HEK293 (cell line): ENCODE data around the gene PSD4.

ENCODE experiments used
- CTCF ChIA-PET: fragments of 350-600 bp; formaldehyde crosslinking; extraction: SDS; loops from one replicate; lab custom pipeline; 2021; ENCODE audit warnings: antibody characterized with exemption; lab: Yijun Ruan, JAX
- POLR2A ChIA-PET: fragments of 300-600 bp; formaldehyde crosslinking; extraction: SDS; loops from one replicate; lab custom pipeline; 2020; ENCODE audit warnings: antibody characterized with exemption, inconsistent platforms; lab: Yijun Ruan, JAX
- H3K27ac ChIP-seq: fragments of 200-500 bp; sonication (Bioruptor generic); 2 replicates; pipeline ENCODE4 v1.5.1; 2014; ENCODE audit warnings: low read depth, low read length, control low read depth, inconsistent platforms; ENCODE audit errors: extremely low read depth
- H3K36me3 ChIP-seq, 2 experiments: fragments of 200-500 bp in 1 of 2; sonication (Bioruptor generic) in 1 of 2; 1 replicate in 1 of 2; 2 replicates in 1 of 2; pipeline ENCODE4 v1.5.1; 2014 to 2017; ENCODE audit warnings: inconsistent platforms in 2 of 2, low read length in 2 of 2; ENCODE audit not compliant: control insufficient read depth in 2 of 2, insufficient read depth in 1 of 2
- H3K4me1 ChIP-seq: fragments of 200-500 bp; sonication (Bioruptor generic); 2 replicates; pipeline ENCODE4 v1.5.1; 2014; ENCODE audit warnings: mild to moderate bottlenecking, low read length, inconsistent platforms; ENCODE audit not compliant: control insufficient read depth, insufficient read depth
- H3K4me3 ChIP-seq: 2 replicates; pipeline ENCODE4 v1.5.1; 2011; ENCODE audit warnings: low read depth, mild to moderate bottlenecking, control low read depth, low read length, moderate library complexity
- H3K9me3 ChIP-seq: fragments of 200-500 bp; sonication (Bioruptor generic); 2 replicates; pipeline ENCODE4 v1.5.1; 2014; ENCODE audit warnings: low read depth, low read length, inconsistent platforms; ENCODE audit not compliant: control insufficient read depth, insufficient read depth
- GLI4 ChIP-seq: fragments of 450-650 bp; formaldehyde crosslinking; IDR thresholded peaks from 2 replicates; pipeline ENCODE4 v1.5.1; 2016; ENCODE audit warnings: missing biosample characterization, missing genetic modification characterization
- IKZF3 ChIP-seq: fragments of 450-650 bp; IDR thresholded peaks from 2 replicates; pipeline ENCODE4 v1.5.0; 2018; ENCODE audit warnings: missing biosample characterization, mild to moderate bottlenecking, missing genetic modification characterization, moderate library complexity
- KLF1 ChIP-seq: fragments of 450-650 bp; formaldehyde crosslinking; IDR thresholded peaks from 2 replicates; pipeline ENCODE4 v1.5.1; 2016; ENCODE audit warnings: missing biosample characterization, missing genetic modification characterization
- KLF10 ChIP-seq: fragments of 450-650 bp; IDR thresholded peaks from 2 replicates; pipeline ENCODE4 v1.5.1; 2018; ENCODE audit warnings: missing biosample characterization, mild to moderate bottlenecking, missing genetic modification characterization
- OVOL3 ChIP-seq: fragments of 450-650 bp; formaldehyde crosslinking; IDR thresholded peaks from 2 replicates; pipeline ENCODE4 v1.5.1; 2016; ENCODE audit warnings: missing biosample characterization, missing genetic modification characterization
- SP3 ChIP-seq: fragments of 450-650 bp; formaldehyde crosslinking; IDR thresholded peaks from 2 replicates; pipeline ENCODE4 v1.5.1; 2016; ENCODE audit warnings: missing biosample characterization, missing genetic modification characterization
- ZBTB7A ChIP-seq: fragments of 450-650 bp; formaldehyde crosslinking; IDR thresholded peaks from 2 replicates; pipeline ENCODE4 v1.5.1; 2016; ENCODE audit warnings: low read depth, missing biosample characterization, missing genetic modification characterization
- ZFHX2 ChIP-seq: fragments of 450-650 bp; formaldehyde crosslinking; conservative IDR thresholded peaks from 2 replicates; pipeline ENCODE4 v1.5.1; 2016; ENCODE audit warnings: missing biosample characterization, missing genetic modification characterization
- ZNF140 ChIP-seq: fragments of 450-650 bp; formaldehyde crosslinking; IDR thresholded peaks from 2 replicates; pipeline ENCODE4 v1.5.1; 2016; ENCODE audit warnings: missing biosample characterization, missing genetic modification characterization
- ZNF169 ChIP-seq: fragments of 450-650 bp; formaldehyde crosslinking; IDR thresholded peaks from 2 replicates; pipeline ENCODE4 v1.5.1; 2016; ENCODE audit warnings: missing biosample characterization, missing genetic modification characterization
- ZNF214 ChIP-seq: fragments of 450-650 bp; formaldehyde crosslinking; IDR thresholded peaks from 2 replicates; pipeline ENCODE4 v1.5.1; 2017; ENCODE audit warnings: missing biosample characterization, mild to moderate bottlenecking, missing genetic modification characterization, borderline replicate concordance
- ZNF23 ChIP-seq: fragments of 450-650 bp; formaldehyde crosslinking; IDR thresholded peaks from 2 replicates; pipeline ENCODE4 v1.5.1; 2016; ENCODE audit warnings: missing biosample characterization, missing genetic modification characterization, borderline replicate concordance
- ZNF24 ChIP-seq: fragments of 450-650 bp; formaldehyde crosslinking; IDR thresholded peaks from 2 replicates; pipeline ENCODE4 v1.5.1; 2016; ENCODE audit warnings: missing biosample characterization, missing genetic modification characterization
- ZNF274 ChIP-seq, 2 experiments: fragments of 200-500 bp in 1 of 2; fragments of 450-650 bp in 1 of 2; sonication (Bioruptor generic) in 1 of 2; formaldehyde crosslinking in 1 of 2; IDR thresholded peaks; 2 replicates each; pipeline versions ENCODE4 v1.5.1 to v1.6.1; 2014 to 2016; ENCODE audit warnings: borderline replicate concordance in 1 of 2, inconsistent platforms in 1 of 2, low read length in 1 of 2, missing biosample characterization in 1 of 2, missing genetic modification characterization in 1 of 2
- ZNF391 ChIP-seq: fragments of 450-650 bp; formaldehyde crosslinking; IDR thresholded peaks from 2 replicates; pipeline ENCODE4 v1.5.1; 2016; ENCODE audit warnings: low read depth, missing biosample characterization, missing genetic modification characterization, borderline replicate concordance
- ZNF394 ChIP-seq: fragments of 450-650 bp; formaldehyde crosslinking; IDR thresholded peaks from 2 replicates; pipeline ENCODE4 v1.5.1; 2016; ENCODE audit warnings: missing biosample characterization, missing genetic modification characterization, mild to moderate bottlenecking, moderate library complexity, borderline replicate concordance
- ZNF423 ChIP-seq: fragments of 450-650 bp; formaldehyde crosslinking; IDR thresholded peaks from 2 replicates; pipeline ENCODE4 v1.5.1; 2016; ENCODE audit warnings: missing biosample characterization, missing genetic modification characterization
- ZNF623 ChIP-seq: fragments of 450-650 bp; formaldehyde crosslinking; IDR thresholded peaks from 2 replicates; pipeline ENCODE4 v1.5.1; 2016; ENCODE audit warnings: missing biosample characterization, missing genetic modification characterization
- ZNF747 ChIP-seq: fragments of 450-650 bp; formaldehyde crosslinking; IDR thresholded peaks from 2 replicates; pipeline ENCODE4 v1.5.1; 2016; ENCODE audit warnings: missing biosample characterization, missing genetic modification characterization
- ZNF768 ChIP-seq: fragments of 450-650 bp; formaldehyde crosslinking; IDR thresholded peaks from 2 replicates; pipeline ENCODE4 v1.5.1; 2018; ENCODE audit warnings: missing biosample characterization, mild to moderate bottlenecking, missing genetic modification characterization
- ZNF776 ChIP-seq: fragments of 450-650 bp; formaldehyde crosslinking; IDR thresholded peaks from 2 replicates; pipeline ENCODE4 v1.5.0; 2017; ENCODE audit warnings: missing biosample characterization, missing genetic modification characterization, borderline replicate concordance
- ZNF791 ChIP-seq: fragments of 450-650 bp; formaldehyde crosslinking; IDR thresholded peaks from 2 replicates; pipeline ENCODE4 v1.5.1; 2016; ENCODE audit warnings: missing biosample characterization, missing genetic modification characterization
- ZNF837 ChIP-seq: fragments of 450-650 bp; formaldehyde crosslinking; IDR thresholded peaks from 2 replicates; pipeline ENCODE4 v1.5.1; 2016; ENCODE audit warnings: missing biosample characterization, missing genetic modification characterization
- TF ChIP-seq, protein P1 (sequence below): fragments of 450-650 bp; formaldehyde crosslinking; IDR thresholded peaks from 2 replicates; pipeline ENCODE4 v1.5.1; 2016; ENCODE audit warnings: missing biosample characterization, missing genetic modification characterization
- TF ChIP-seq, protein P2 (sequence below): fragments of 450-650 bp; formaldehyde crosslinking; IDR thresholded peaks from 2 replicates; pipeline ENCODE4 v1.5.1; 2016; ENCODE audit warnings: missing biosample characterization, missing genetic modification characterization
- TF ChIP-seq, protein P3 (sequence below): fragments of 450-650 bp; formaldehyde crosslinking; IDR thresholded peaks from 2 replicates; pipeline ENCODE4 v1.5.1; 2017; ENCODE audit warnings: missing biosample characterization, missing genetic modification characterization
- TF ChIP-seq, protein P4 (sequence below): fragments of 450-650 bp; formaldehyde crosslinking; IDR thresholded peaks from 2 replicates; pipeline ENCODE4 v1.5.1; 2016; ENCODE audit warnings: missing biosample characterization, missing genetic modification characterization
- TF ChIP-seq, protein P5 (sequence below): fragments of 450-650 bp; formaldehyde crosslinking; IDR thresholded peaks from 2 replicates; pipeline ENCODE4 v1.5.1; 2016; ENCODE audit warnings: missing biosample characterization, missing genetic modification characterization

Gene PSD4

DNA sequence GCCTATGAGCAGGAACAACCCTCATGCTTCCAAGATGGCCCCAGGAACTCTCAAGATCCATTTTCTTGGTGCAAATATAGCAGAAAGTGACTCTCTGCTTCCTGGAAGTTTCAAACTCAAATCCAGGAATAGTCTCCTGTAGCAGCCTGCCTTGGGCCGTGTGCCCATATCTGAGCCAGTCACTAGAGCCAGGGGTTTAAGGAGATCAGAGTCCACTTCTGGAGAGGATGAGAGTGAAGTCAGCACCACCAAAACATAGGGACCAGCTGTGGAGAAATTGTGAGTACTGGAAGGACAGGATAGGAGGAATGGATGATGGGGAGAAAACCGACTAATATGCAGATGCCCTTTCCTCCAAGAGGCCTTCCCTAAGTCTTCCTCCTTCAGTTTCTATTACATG lies 33.2 kb downstream of the PSD4 start:
- H3K27ac ChIP-seq = no peak overlapping the region
- CTCF ChIA-PET = interaction anchor here (0.6 to 7.8 kb wide), 5 partner anchors 8 to 245 kb away, joined by 3 to 72 read pairs (median 3); no protein-coding TSS in a partner anchor
- no peaks in the 10 kb centered on the region for H3K36me3 ChIP-seq
- POLR2A ChIA-PET = no interaction called here
- no peak overlapping the region for H3K4me3 ChIP-seq
- no peak for TF ChIP-seq OVOL3 (tag by site-specific recombination)
- no peak for TF ChIP-seq ZNF747 (tag by site-specific recombination)
- TF ChIP-seq ZNF837 = no peak
- TF ChIP-seq ZNF214 (tag by site-specific recombination) = no peak
- TF ChIP-seq GLI4 (tag by site-specific recombination) = no peak
- TF ChIP-seq, protein P1, sequence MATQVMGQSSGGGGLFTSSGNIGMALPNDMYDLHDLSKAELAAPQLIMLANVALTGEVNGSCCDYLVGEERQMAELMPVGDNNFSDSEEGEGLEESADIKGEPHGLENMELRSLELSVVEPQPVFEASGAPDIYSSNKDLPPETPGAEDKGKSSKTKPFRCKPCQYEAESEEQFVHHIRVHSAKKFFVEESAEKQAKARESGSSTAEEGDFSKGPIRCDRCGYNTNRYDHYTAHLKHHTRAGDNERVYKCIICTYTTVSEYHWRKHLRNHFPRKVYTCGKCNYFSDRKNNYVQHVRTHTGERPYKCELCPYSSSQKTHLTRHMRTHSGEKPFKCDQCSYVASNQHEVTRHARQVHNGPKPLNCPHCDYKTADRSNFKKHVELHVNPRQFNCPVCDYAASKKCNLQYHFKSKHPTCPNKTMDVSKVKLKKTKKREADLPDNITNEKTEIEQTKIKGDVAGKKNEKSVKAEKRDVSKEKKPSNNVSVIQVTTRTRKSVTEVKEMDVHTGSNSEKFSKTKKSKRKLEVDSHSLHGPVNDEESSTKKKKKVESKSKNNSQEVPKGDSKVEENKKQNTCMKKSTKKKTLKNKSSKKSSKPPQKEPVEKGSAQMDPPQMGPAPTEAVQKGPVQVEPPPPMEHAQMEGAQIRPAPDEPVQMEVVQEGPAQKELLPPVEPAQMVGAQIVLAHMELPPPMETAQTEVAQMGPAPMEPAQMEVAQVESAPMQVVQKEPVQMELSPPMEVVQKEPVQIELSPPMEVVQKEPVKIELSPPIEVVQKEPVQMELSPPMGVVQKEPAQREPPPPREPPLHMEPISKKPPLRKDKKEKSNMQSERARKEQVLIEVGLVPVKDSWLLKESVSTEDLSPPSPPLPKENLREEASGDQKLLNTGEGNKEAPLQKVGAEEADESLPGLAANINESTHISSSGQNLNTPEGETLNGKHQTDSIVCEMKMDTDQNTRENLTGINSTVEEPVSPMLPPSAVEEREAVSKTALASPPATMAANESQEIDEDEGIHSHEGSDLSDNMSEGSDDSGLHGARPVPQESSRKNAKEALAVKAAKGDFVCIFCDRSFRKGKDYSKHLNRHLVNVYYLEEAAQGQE = no peak
- TF ChIP-seq ZNF423 (tag by site-specific recombination) = no peak
- TF ChIP-seq, protein P2, sequence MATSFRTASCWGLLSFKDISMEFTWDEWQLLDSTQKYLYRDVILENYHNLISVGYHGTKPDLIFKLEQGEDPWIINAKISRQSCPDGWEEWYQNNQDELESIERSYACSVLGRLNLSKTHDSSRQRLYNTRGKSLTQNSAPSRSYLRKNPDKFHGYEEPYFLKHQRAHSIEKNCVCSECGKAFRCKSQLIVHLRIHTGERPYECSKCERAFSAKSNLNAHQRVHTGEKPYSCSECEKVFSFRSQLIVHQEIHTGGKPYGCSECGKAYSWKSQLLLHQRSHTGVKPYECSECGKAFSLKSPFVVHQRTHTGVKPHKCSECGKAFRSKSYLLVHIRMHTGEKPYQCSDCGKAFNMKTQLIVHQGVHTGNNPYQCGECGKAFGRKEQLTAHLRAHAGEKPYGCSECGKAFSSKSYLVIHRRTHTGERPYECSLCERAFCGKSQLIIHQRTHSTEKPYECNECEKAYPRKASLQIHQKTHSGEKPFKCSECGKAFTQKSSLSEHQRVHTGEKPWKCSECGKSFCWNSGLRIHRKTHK = no peak
- TF ChIP-seq ZNF274 (IDR thresholded peaks at IDR 0.05; ENCODE audit: low read length) = no peak
- no peak for TF ChIP-seq ZNF274 (tag by site-specific recombination; IDR thresholded peaks at IDR 0.05; ENCODE audit: borderline replicate concordance)
- TF ChIP-seq ZBTB7A (tag by site-specific recombination) = no peak
- TF ChIP-seq, protein P3, sequence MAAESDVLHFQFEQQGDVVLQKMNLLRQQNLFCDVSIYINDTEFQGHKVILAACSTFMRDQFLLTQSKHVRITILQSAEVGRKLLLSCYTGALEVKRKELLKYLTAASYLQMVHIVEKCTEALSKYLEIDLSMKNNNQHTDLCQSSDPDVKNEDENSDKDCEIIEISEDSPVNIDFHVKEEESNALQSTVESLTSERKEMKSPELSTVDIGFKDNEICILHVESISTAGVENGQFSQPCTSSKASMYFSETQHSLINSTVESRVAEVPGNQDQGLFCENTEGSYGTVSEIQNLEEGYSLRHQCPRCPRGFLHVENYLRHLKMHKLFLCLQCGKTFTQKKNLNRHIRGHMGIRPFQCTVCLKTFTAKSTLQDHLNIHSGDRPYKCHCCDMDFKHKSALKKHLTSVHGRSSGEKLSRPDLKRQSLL (tag by site-specific recombination) = no peak
- peaks cover 11% of the 10 kb centered on the region for H3K4me1 ChIP-seq
- H3K9me3 ChIP-seq = no peaks in the 10 kb centered on the region

DNA sequence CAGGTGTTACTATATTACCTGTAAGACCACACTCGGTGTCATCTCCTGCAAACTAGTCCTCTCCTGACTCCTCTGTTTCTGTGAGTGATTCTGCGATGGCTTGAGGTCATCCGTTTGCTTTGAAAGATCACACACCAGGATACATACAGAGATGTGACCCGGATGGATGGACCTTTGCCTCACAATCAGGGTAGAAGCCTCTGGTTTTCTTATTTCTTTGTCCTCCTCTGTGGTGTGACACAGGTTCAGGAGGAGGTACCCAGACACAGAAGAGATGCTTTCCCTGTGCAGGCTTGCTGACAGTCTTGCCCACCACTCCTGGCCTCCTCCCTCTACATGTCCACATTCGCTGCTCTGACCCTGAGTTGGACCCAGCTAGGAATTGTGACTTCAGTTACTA lies 34.6 kb downstream of the PSD4 start:
- Histone ChIP-seq H3K4me3 (no peak overlapping the region), H3K4me1 (peaks cover 13% of the 10 kb centered on the region), H3K36me3 (no peaks in the 10 kb centered on the region), H3K27ac (no peak overlapping the region), H3K9me3 (no peaks in the 10 kb centered on the region)
- no peak for TF ChIP-seq ZNF394 (tag by site-specific recombination)
- no peak for TF ChIP-seq ZNF24
- TF ChIP-seq ZNF214 (tag by site-specific recombination) = no peak
- no peak for TF ChIP-seq KLF1 (tag by site-specific recombination)
- TF ChIP-seq ZFHX2 (tag by site-specific recombination) = no peak
- no peak for TF ChIP-seq ZNF623
- TF ChIP-seq, protein P4, sequence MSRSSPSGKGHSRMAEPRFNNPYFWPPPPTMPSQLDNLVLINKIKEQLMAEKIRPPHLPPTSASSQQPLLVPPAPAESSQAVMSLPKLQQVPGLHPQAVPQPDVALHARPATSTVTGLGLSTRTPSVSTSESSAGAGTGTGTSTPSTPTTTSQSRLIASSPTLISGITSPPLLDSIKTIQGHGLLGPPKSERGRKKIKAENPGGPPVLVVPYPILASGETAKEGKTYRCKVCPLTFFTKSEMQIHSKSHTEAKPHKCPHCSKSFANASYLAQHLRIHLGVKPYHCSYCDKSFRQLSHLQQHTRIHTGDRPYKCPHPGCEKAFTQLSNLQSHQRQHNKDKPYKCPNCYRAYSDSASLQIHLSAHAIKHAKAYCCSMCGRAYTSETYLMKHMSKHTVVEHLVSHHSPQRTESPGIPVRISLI (tag by site-specific recombination) = no peak
- TF ChIP-seq ZNF23 (tag by site-specific recombination) = no peak
- TF ChIP-seq ZNF768 = no peak
- TF ChIP-seq ZNF140 (tag by site-specific recombination) = no peak
- TF ChIP-seq SP3 (tag by site-specific recombination) = no peak
- TF ChIP-seq ZNF791 (tag by site-specific recombination) = no peak
- TF ChIP-seq KLF10 = no peak
- no peak for TF ChIP-seq ZNF169 (tag by site-specific recombination)
- TF ChIP-seq ZNF776 (tag by site-specific recombination) = no peak
- TF ChIP-seq ZNF391 (tag by site-specific recombination) = no peak
- no peak for TF ChIP-seq IKZF3 (tag by site-specific recombination)
- TF ChIP-seq, protein P5, sequence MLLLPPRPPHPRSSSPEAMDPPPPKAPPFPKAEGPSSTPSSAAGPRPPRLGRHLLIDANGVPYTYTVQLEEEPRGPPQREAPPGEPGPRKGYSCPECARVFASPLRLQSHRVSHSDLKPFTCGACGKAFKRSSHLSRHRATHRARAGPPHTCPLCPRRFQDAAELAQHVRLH (tag by site-specific recombination) = no peak
- CTCF ChIA-PET = interaction anchor here (0.6 kb wide), 1 partner anchor 24 kb away, joined by 3 read pairs; no protein-coding TSS in a partner anchor
- POLR2A ChIA-PET = no interaction called here
